ENCODE results near the gene JAKMIP1. TPM values are rescaled to one million over a fixed set of nuclear protein-coding genes. Genes with fewer than 3 reads are reported as not detected.

Gene JAKMIP1
- total RNA-seq, 1 experiment from 2014 or later, result not detected

- ATAC-seq (no peak), DNase-seq (ENCODE audit: low read depth, low spot score) (no peak)
- ChIA-PET CTCF (no interaction called here), POLR2A (no interaction called here)
- no TSS peak for BruUV-seq (replicated peaks)
- in situ Hi-C loops (cut with HindIII; ENCODE audit: low pct_unique_long_range_greater_than_20kb, low sequenced_read_pairs), result no loop called here
- H3K27ac ChIP-seq (ENCODE audit: low read length), result no peak overlapping the region
- peaks cover 5% of the 10 kb centered on the region; the same call in 1 of the 2 replicates for H3K9me3 ChIP-seq (ENCODE audit: control insufficient read depth, insufficient read depth, low read depth, low read length)
- no peaks in the 10 kb centered on the region for H3K36me3 ChIP-seq (ENCODE audit: control insufficient read depth, insufficient read depth, low read length)
- H3K4me3 ChIP-seq (ENCODE audit: low read depth in 2 of 2, low read length in 2 of 2), result no peak overlapping the region
- peaks cover 10% of the 10 kb centered on the region; the same call in 1 of the 2 replicates for H3K27me3 ChIP-seq (ENCODE audit: control insufficient read depth, insufficient read depth, low read length)
- no peak for TF ChIP-seq REST (IDR thresholded peaks at IDR 0.05; ENCODE audit: insufficient read depth in 1 of 2, low read depth in 2 of 2, low read length in 1 of 2)
- no peak for TF ChIP-seq SIN3A (IDR thresholded peaks at IDR 0.05; ENCODE audit: borderline replicate concordance, insufficient read depth, low read depth, low read length)
- TF ChIP-seq CTCF (IDR thresholded peaks at IDR 0.05), result no peak
- TF ChIP-seq TCF7L2 (IDR thresholded peaks at IDR 0.05; ENCODE audit: low read depth, low read length), result no peak
- TF ChIP-seq POLR2AphosphoS5 (IDR thresholded peaks at IDR 0.05; ENCODE audit: low read depth, low read length), result no peak
- no peaks in the 10 kb centered on the region for H3K4me1 ChIP-seq (ENCODE audit: control insufficient read depth, insufficient read depth, low read length)
- intact Hi-C loops (cut with micrococcal nuclease; ENCODE audit: unreplicated experiment), result no loop called here
Observed at GRCh38 chr4:5982156-5982973, 218.0 kb downstream of the JAKMIP1 start.

- Histone ChIP-seq H3K27me3 (ENCODE audit: control insufficient read depth, insufficient read depth, low read length) (peaks cover 12% of the 10 kb centered on the region; the same call in 1 of the 2 replicates), H3K4me1 (ENCODE audit: control insufficient read depth, insufficient read depth, low read length) (no peaks in the 10 kb centered on the region), H3K27ac (ENCODE audit: low read length) (no peak overlapping the region), H3K4me3 (ENCODE audit: low read depth in 2 of 2, low read length in 2 of 2) (no peak overlapping the region), H3K36me3 (ENCODE audit: control insufficient read depth, insufficient read depth, low read length) (no peaks in the 10 kb centered on the region), H3K9me3 (ENCODE audit: control insufficient read depth, insufficient read depth, low read depth, low read length) (peaks cover 5% of the 10 kb centered on the region; the same call in 1 of the 2 replicates)
- no peak for DNase-seq (ENCODE audit: low read depth, low spot score)
- intact Hi-C loops (cut with micrococcal nuclease; ENCODE audit: unreplicated experiment), result no loop called here
- ChIA-PET POLR2A (no interaction called here), CTCF (interaction anchor here (0.7 kb wide), 3 partner anchors 133 to 1541 kb away, joined by 3 read pairs; no protein-coding TSS in a partner anchor)
- in situ Hi-C loops (cut with HindIII; ENCODE audit: low pct_unique_long_range_greater_than_20kb, low sequenced_read_pairs), result no loop called here
- no peak for ATAC-seq
- TF ChIP-seq POLR2AphosphoS5 (IDR thresholded peaks at IDR 0.05; ENCODE audit: low read depth, low read length) (no peak), REST (IDR thresholded peaks at IDR 0.05; ENCODE audit: insufficient read depth in 1 of 2, low read depth in 2 of 2, low read length in 1 of 2) (no peak), CTCF (IDR thresholded peaks at IDR 0.05) (no peak), SIN3A (IDR thresholded peaks at IDR 0.05; ENCODE audit: borderline replicate concordance, insufficient read depth, low read depth, low read length) (no peak), TCF7L2 (IDR thresholded peaks at IDR 0.05; ENCODE audit: low read depth, low read length) (no peak)
- BruUV-seq (replicated peaks), result no TSS peak
Observed at GRCh38 chr4:5980436-5981155, 219.8 kb downstream of the JAKMIP1 start.
